OCI-M2 (cell line): Measurements from ENCODE around the gene EME1.

ENCODE experiments used
- DNase-seq: peaks from one replicate; lab custom pipeline; 2025; ENCODE audit not compliant: unreplicated experiment; lab: John Stamatoyannopoulos, UW

The EME1 gene

DNA sequence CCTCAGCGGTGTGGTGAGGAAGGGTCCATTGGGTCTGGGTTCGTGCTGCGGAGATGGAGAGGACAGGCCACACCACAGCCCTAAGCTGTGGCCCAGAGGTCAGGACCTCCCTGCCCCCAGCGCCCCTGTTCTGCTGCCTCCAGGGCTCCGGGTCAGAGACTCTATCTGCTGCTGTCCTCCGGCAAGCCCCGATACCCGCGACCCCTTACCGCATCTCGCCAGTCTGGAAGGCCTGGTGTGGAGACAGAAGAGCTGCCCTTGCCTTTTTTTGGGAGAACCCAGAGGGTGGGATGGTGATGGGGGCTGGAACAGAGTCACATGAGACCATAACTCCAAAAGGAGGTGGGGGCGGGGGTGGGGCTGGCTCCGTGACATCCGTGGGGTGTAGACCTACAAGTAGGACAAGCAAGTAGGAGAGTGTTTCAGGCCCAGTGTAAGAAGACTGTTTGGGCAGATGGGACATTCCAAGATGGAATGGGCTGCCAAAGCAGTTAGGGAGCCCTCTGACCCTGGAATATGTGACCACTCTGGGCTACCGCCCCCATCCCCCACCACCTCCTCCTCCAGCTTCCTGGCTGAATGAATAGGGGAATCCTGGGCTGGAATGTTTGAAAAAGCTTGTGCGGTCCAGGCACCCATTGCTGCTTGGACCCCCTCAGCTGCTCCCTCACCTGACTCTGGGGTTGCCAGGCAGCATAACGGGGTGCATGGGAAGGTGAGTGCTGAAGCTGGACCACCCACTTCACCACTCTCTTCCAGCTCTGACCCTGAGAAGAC, 25.7 kb upstream of the EME1 start:
- DNase-seq, result no peak

DNA sequence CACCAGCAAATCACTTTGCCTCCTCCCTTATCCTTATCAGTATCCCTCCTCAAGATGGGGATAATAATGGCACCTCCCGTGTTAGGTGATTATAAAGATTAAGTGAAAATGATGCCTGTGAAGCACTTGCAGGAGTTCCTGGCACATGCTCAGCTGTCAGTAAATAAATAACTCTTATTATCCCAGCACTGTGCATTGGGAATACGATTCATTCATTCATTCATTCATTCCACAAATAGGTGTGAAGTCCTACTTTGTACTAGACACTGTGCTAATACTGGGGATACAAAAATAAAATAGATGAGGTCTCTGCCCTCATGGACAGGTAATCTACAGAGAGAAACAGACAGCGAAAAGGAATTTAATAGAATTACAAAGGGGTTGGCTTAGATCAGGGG, 25.1 kb upstream of the EME1 start:
- no peak for DNase-seq

DNA sequence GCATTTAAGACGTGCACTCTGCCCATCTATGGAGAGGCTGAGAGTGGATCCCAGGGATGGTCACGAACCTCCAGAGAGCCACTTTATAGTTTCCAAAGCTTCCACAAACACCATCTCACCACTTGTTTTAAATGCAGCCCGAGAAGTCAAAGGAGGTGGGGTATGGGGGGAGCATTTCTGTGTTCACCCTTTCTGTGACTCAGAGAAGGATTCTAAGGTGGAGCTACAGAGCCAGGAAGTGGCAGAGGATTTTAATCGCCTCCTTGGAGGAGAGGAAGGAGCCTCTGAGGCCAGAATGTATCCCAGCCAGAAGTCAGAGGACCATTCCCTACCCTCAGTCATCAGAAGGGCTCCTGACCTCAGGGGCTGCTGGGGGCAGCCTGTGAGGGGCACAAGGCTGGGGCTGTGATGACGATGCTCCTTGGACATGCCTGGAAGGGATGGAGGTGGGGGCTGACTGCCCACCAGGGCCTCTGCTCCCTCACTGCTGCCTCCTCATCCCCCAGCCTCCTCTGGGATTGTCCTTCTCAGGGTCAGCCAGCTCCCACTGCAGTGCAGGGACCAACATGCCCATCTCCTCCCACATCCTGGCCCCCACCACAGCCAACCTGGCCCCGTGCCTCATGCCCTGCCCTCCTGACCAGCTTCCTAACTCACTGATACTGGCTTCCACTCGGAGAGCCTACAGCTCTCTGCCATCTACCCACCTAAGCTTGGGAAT, 24.3 kb upstream of the EME1 start:
- DNase-seq, result no peak

DNA sequence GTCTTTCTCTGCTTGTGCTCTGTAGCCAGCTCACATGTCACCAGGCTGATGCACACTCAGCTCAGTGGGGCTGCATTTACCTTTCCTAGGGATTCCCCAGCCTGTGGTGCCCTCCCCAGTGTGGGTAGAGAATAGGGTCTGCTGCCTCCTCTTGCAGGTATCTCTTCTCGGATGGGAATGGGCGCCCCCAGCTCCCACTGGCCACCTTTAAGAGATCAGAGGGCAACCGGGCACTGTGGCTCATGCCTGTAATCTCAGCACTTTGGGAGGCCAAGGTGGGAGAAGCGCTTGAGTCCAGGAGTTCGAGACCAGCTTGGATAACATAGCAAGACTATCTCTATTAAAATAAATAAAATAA, 23.8 kb upstream of the EME1 start:
- no peak for DNase-seq

DNA sequence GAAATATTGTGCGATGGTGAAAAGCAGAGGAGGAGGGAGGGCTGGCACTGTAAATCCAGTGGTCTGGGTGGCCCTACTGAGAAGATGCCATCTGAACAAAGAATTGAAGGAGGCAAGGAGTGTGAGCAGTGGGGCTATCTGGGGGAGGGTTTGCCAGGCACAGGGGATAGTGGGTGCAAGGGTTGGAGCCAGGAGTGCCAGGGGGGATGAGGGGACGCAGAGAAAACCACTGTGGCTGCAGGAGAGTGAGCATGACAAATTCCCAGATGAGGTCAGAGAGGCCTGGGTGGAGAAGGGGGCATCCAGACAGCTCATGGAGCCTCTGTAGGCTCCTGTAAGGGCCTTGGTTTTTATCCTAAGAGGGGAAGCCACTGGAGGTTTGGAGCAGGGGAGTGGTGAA, 22.3 kb upstream of the EME1 start:
- DNase-seq, result no peak

DNA sequence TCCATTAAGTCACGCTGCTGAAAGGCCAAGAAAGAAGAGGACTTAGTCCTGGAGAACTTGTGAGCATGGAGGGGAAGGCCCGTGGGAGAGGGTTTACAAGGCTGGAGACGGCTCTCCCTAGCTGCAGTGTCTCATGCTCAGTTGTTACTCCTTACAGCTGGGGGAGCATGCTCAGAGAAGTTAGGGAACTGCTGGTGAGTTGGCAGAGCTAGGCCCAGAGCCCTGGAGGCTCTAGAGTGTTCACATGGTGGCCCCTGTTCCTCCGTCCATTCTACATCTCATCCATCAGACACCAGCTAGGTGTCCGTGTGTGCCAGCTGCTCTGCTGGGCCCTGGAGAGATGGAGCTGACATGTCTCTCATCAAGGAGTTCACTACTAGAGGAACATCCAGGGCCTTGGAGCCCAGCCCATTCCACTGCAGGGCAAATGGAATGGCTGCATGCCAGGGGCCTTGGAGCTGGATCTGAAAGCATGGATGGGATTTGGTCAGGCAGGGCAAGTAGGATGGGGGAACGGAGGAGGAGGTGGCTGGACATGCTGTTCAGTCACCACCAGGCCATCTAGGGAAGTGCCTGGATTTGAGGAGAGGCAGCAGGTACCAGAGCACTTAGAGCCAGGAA, 20.8 kb upstream of the EME1 start:
- no peak for DNase-seq

DNA sequence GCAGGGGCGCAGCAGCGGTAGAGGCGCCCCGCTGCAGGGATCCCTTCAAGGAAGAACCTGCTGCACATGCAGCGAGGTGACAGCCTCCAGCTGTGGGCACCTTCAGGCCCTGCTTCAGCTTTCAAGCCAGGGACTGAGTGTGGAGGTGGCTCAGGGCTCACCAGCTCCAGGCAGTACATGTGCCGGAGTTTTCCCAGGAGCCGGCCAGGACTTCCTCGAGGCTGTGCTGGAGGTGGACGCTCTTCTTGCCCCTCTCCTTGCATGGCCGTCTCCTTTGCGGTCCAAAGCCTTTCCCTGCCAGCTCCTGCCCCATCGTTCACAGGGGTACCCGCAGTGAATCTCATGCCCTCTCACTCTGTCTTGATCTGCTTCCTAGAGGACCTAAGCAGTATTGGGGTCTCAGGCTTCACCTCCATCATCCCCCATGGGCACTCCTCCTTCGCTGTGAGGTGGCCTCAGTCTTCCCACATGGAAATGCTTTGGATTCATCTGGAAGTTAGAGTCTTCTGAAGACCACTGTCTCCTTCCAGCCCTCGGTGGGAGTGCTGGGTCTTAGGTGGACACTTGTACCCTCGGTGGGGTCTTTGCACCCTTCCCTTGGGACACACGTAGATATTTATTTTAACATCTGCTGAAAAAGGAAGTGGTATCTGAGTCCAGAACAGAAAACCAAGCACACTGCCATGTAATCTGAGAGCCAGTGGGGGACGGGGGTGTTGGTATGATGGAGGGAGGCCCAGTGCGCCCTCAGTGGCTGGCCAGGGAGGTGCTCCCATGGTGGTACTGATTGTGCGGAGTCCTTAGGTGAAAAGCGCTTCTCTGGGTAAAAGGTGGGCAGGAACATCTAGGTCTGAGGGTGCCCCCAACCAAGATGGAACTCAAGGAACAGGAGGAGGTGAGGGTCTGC, 20.1 kb upstream of the EME1 start:
- no peak for DNase-seq

DNA sequence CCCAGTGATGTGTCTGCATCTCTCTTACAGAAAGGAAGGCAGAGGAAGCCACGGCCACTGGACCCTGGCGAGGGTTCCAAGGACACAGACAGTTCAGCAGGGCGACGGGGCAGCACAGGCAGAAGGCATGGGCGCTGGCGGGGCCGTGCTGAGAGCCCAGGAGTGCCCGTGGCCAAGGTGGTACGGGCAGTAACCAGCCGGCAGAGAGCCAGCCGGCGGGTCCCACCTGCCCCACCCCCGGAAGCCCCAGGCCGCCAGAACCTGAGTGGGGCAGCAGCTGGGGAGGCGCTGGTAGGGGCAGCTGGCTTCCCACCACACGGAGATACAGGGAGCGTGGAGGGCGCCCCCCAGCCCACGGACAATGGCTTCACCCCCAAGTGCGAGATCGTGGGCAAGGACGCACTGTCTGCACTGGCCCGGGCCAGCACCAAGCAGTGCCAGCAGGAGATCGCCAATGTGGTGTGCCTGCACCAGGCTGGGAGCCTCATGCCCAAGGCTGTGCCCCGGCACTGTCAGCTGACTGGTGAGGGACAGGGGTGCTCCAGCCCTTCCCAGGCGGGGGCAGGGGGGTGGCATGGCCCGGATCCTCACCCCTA, 19.3 kb upstream of the EME1 start:
- DNase-seq, result no peak

DNA sequence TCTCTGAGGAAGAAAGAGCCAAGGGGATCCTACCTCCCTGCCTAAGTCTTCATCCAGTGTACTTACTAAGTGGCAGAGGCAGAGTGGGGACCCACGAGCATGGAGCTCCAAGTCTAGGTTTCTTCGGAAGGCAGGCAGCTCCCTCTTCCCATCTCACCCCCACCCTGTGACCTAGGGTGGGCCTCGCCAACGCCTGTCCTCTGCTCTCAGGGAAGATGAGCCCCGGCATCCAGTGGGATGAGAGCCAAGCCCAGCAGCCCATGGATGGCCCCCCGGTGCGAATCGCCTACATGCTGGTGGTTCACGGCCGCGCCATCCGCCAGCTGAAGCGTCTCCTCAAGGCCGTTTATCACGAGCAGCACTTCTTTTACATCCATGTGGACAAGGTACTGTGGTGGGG, 18.8 kb upstream of the EME1 start:
- DNase-seq, result no peak

DNA sequence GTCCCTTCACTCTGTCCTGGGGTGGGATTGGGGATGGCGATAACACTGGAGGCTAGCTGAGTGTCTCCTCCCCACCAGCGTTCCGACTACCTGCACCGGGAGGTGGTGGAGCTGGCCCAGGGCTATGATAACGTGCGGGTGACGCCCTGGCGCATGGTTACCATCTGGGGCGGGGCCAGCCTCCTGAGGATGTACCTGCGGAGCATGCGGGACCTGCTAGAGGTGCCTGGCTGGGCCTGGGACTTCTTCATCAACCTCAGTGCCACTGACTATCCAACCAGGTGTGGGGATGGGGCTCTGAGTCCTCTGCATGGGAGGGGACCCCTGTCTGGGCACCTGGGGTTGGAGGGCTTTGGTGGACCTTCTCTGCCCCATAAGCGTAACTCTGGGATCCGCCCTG, 18.3 kb upstream of the EME1 start:
- DNase-seq, result no peak

DNA sequence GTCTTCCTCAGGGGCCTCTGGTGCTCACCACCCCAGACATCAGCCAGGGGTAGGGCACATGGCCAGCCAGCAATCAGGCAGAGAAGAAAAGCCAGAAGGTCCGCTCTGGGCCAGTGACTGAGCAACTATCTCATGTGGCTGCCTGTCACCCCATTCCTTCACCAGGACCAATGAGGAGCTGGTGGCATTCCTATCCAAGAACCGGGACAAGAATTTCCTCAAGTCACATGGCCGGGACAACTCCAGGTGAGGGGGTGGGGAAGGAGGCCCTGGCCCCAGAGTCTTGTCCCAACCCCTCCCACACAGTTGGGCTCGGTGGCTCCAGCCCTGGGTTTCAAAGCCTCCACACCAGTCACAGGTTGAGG, 17.7 kb upstream of the EME1 start:
- no peak for DNase-seq

DNA sequence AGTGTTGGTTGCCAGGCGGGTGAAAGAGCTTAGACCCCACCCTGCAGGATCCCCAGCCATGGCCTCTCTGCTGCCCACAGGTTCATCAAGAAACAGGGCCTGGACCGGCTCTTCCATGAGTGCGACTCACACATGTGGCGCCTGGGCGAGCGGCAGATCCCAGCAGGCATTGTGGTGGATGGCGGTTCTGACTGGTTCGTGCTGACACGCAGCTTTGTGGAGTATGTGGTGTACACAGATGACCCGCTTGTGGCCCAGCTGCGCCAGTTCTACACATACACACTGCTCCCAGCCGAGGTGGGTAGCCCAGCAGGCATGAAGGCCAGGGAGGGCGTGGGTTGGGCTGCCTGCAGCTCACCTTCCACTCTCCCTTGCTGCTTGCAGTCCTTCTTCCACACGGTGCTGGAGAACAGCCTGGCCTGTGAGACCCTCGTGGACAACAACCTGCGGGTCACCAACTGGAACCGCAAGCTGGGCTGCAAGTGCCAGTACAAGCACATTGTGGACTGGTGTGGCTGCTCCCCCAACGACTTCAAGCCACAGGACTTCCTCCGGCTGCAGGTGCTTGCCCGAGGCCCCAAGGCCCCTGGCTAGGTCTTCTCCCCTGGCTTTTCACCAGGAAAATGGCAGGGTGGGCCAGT, 17.2 kb upstream of the EME1 start:
- no peak for DNase-seq

DNA sequence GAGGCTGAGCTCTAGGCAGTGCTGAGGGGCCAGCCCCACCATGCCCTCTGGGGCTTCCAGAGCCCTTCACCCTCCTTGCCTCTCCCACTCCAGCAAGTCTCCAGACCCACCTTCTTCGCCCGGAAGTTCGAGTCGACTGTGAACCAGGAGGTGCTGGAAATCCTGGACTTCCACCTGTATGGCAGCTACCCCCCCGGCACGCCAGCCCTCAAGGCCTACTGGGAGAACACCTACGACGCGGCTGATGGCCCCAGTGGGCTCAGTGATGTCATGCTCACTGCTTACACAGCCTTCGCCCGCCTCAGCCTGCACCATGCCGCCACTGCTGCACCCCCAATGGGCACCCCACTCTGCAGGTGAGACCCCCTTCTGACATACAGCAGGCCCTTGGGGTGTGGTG, 16.6 kb upstream of the EME1 start:
- no peak for DNase-seq

DNA sequence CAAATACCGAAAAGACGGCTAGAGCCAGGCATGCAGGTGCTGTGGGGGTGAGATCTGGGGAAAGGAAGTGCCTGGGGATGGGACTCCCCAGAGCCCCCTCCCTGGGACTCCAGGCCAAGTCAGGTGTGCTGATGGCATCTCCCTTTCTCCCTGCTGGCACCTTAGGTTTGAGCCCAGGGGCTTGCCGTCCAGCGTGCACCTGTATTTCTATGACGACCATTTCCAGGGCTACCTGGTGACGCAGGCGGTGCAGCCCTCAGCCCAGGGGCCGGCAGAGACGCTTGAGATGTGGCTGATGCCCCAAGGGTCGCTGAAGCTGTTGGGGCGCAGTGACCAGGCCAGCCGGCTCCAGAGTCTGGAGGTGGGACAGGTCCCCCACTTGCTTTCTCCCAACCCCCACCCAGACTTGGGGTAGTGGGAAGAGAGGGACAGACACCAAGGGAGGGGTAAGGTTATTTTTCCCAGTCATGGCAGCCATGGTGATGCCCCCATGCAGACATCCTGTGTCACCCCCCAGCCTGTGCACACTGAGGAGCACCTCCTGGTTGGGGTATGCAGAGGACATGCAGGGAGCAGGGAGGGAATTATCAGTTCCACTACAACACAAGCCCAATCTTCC, 16.0 kb upstream of the EME1 start:
- no peak for DNase-seq

DNA sequence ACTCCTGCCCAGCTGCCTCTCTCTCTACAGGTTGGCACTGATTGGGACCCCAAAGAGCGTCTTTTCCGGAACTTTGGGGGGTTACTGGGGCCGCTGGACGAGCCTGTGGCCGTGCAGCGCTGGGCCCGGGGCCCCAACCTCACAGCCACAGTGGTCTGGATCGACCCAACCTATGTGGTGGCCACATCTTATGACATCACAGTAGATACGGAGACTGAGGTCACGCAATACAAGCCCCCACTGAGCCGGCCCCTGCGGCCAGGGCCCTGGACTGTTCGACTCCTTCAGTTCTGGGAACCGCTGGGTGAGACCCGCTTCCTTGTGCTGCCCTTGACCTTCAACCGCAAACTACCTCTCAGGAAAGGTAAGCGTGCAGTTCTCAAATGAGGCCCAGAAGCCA, 14.9 kb upstream of the EME1 start:
- no peak for DNase-seq

DNA sequence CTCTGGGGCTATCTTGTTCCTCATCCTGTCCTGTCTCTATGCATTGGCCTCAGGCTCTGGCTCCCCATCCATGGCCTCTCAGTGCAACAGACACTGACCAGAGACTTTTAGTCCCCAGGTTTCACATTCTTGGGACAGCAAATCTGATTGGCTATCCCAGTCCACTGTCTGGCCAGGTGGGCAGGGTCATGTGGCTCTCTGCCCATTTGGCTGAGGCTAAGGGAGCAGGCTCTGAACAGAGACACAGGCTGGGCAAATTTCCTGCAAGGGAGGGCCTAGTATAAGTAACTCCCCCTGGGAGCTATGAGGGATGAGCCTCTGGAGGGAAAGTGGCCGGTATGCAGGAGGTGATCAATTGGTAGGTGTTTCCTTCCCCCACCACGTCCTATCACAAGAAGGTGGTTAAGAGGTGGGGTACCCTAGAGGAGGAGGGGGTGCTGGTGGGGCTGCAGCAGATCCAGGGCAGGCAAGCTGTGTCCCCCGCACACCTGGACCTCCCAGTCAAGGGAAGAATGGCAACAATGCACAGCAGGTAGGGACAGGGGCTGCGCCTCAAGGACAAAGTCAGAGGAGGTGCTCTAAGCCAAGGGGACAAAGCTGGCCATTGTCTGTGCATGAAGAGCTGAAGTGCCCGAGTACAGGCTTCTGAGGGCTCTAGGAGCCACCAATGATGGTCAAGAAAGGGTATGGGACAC, 13.9 kb upstream of the EME1 start:
- DNase-seq, result no peak

DNA sequence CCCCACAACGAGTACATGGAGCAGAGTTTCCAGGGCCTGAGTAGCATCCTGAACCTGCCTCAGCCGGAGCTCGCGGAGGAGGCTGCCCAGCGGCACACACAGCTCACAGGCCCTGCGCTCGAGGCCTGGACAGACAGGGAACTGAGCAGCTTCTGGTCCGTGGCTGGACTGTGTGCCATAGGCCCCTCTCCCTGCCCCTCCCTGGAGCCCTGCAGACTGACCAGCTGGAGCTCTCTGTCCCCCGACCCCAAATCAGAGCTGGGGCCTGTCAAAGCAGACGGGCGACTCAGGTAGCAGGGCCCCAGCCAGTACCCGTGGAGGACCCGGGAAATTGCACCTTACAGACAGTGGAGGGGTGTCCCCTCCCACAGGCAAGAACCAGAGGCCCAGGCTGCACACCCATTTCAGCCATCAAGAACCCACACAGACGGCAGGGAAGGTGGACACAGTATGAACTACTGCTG, 13.0 kb upstream of the EME1 start:
- DNase-seq, result no peak

DNA sequence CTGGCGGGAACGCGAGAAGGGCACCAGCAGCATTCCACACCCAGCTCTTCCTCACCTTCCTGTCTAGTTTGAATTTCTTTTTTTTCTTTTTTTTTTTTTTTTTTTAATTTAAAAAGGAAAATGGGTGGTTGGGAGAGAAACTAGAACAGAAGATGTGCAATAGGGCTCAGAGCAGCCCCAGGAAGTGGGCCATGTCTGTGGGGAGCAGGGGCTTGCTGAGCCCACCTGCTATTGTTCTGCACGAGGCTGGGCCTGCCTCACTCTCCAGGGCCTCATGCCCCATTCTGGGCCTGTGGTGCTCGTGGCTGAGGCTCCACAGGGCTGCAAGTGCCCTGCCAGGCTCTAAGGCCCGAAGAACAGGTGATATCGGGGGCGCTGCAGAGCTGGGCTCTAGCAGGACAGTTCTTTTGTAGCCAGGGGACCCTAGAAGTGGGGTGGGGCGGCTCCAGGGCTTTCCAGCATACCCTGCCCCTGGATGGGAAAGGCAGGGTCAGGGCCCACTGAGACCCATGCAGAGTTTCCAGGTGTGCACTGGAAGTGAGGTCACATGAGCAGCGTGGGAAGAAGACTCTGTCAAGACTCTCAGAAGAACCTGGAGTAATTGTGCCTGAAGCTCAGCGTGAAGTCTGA, 12.4 kb upstream of the EME1 start:
- no peak for DNase-seq
